GM10266 (cell line): ENCODE data around the gene ABCA2.

Experiments used
- DNase-seq: peaks from one replicate; pipeline ENCODE4 v3.0.0; 2012; ENCODE audit errors: extremely low spot score
- TF ChIP-seq, protein P1 (sequence below): IDR thresholded peaks from 2 replicates; pipeline ENCODE4 v1.5.1; 2012; ENCODE audit warnings: mild to moderate bottlenecking, low read depth; ENCODE audit not compliant: control insufficient read depth, insufficient read depth; ENCODE audit errors: missing control alignments

The ABCA2 gene

DNA sequence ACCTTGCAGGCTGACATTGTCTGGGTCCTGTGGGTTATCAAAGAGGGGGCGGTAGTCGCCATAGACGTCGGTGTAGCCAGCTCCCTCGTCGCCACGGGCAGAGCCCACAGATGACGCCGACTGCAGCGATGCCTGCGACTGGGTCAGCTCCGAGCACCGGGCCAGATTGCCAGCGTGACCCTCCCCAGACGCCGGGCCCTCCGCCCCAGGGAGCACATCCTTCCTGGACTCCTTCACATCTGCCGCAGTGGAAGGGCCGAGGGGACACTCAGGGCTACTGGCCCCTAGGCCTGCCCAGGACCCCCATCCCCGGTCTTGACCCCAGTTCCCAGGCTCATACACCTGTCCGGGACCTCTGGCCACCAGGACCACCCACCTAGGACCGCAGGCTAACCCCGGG lies 13.9 kb downstream of the ABCA2 start:
- DNase-seq = no peak
- TF ChIP-seq, protein P1, sequence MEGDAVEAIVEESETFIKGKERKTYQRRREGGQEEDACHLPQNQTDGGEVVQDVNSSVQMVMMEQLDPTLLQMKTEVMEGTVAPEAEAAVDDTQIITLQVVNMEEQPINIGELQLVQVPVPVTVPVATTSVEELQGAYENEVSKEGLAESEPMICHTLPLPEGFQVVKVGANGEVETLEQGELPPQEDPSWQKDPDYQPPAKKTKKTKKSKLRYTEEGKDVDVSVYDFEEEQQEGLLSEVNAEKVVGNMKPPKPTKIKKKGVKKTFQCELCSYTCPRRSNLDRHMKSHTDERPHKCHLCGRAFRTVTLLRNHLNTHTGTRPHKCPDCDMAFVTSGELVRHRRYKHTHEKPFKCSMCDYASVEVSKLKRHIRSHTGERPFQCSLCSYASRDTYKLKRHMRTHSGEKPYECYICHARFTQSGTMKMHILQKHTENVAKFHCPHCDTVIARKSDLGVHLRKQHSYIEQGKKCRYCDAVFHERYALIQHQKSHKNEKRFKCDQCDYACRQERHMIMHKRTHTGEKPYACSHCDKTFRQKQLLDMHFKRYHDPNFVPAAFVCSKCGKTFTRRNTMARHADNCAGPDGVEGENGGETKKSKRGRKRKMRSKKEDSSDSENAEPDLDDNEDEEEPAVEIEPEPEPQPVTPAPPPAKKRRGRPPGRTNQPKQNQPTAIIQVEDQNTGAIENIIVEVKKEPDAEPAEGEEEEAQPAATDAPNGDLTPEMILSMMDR = no peak

DNA sequence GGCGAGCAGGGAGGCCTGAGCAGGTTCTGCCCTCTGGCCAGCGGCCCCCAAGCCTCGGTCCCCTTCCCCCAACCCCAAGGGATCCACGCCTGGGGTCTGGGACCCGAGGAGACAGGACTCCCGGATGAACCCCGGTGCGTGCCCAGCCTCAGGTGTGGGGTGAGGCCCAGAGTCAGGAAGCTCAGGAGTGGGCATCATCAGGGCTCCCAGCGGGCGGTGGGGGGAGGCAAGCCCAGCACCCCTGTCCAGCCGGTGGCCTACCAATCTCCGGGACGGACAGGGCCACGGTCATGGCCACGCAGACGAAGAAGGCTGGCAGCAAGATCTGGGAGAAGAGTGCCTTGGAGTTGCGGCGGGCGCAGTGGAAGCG lies 14.5 kb downstream of the ABCA2 start:
- TF ChIP-seq, protein P1 = no peak
- no peak for DNase-seq

DNA sequence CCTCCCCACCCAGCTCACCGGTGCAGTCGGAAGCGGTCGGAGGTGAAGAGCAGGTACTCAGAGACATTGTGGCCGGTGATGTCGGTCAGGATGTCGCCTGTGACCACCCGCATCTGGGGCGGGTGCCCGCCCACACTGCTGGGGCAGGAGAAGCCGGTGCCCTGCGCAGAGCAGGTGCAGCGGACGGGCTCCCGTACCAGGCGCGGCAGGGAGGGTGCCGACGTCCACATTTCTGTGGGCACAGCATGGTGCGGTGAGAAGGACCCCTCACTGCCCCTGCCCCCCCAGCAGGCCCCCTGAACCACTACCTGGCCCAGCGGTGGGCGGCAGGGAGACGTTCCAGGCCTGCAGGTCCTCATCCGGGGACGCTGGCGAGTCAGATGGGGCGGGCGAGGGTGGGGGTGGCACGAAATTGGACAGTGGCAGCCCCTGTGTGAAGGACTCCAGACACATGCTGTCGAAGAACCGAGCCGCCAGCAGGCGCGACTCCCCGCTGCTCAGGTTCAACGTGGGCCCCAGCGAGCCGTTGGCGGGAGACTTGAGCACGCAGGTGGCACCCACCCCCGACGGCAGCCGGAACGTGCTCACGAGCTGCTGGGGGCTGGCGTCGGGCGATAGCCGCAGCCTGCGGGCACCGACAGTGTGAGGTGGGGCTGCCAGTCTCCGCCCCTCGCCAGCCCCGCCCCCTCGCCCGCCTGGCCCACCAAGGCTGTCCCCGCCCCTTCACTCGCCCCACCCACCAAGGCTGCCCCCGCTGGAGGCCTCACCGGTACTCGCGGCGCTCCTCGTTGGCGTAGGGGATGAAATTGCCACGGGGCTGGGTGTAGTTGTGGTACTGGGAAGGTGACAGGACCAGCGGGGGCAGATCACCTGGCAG lies 15.1 kb downstream of the ABCA2 start:
- TF ChIP-seq, protein P1 = no peak
- no peak for DNase-seq

DNA sequence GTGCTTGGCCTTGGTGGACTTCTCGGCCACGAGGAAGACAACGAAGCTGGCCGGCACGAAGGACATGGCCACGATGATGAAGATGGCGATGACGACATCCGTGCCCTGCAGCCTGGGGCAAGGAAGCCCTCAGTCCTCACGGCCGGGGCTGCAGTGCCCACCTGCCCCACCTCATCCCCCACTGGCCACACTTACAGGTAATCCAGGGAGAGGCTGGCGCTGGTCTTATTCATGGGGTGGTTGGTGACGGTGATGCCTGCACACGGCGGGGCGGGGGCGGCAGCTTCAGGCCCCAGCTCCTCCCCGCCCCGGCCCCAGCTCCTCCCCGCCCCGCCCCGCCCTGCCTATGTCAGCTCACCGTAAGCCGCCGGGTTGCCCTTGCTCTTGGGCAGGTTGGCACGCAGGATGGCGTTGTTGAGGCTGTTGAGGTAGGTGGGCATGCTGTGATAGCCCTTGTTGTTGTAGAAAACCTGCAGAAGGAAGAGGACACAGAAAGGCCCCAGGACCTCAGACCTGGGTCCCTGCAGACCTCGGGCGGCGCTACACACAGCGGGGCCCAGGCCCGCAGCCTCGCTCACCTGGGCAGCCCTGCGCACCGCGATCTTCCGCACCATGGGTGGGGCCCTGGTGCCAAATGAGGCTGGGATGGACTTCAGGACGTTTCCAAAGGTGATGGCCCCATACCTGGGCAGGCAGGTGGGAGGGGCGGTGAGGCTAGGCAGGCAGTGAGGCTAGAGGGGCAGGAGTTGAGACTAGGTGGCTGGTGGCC lies 15.9 kb downstream of the ABCA2 start:
- TF ChIP-seq, protein P1 = no peak
- no peak for DNase-seq

DNA sequence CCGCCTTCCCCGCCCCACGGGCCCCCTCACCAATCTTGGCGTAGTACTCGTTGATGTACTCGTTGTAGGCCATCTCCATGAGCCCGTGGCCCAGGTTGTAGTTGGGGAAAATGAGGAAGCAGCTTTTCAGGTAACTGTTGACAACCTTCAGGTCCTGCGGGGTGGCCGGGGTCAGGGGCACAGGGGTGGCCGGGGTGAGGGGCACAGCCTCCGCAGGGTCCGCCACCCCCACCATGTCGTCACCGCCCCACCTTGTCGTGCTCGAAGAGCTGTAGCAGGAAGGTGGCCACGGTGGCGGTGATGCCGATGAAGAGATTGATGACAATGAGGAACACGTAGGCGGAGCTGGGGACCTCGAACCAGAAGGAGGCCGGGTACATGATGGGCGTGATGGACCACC lies 16.9 kb downstream of the ABCA2 start:
- TF ChIP-seq, protein P1 = no peak
- DNase-seq = no peak

DNA sequence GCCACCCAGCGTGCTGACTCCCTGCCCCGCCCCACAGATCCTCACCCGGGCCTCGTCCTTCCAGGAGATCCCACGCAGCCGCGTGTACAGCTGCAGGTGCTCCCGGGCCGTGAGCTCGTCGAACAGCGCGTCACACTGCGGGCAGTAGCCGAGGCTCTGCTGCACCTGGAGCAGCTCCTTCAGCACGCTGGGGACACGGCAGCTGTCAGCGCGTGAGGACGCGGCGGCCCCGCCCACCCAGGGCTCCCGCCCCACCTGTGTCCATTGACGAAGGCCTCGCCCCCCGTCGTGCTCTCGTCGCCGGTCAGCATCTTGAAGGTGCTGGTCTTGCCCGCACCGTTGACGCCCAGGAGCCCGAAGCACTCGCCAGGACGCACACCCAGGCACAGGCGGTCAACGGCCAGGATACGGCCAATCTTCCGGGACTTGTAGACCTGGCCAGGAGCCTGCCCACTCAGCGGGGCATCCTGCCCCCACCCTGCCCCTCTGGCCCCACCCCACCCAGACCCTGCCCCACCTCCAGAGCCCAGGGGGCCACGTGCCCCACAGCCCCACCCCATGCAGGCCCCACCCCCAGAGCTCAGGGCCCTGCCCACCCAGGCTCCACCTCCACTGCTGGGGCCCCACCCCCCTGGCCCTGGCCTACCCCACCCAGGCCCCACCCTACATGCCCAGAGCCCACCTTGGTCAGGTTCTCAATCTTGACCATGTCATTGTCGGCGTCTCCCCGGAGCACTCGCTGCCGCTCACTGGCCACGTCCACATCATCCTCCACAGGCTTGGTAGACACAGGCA lies 17.9 kb downstream of the ABCA2 start:
- TF ChIP-seq, protein P1 = no peak
- DNase-seq = no peak
